Fibroblast of pulmonary artery (primary cell): ENCODE data around the gene TAB3.

Experiments used
- DNase-seq: peaks from one replicate; pipeline ENCODE4 v3.0.0-alpha.2; 2010; ENCODE audit warnings: low read depth
- H3K4me3 ChIP-seq: replicated peaks from 2 replicates; pipeline ENCODE4 v1.5.1; 2011; ENCODE audit warnings: low read depth, mild to moderate bottlenecking, control low read depth, low read length, moderate library complexity
- TF ChIP-seq, protein P1 (sequence below): IDR thresholded peaks from 2 replicates; pipeline ENCODE4 v1.5.1; 2011; ENCODE audit warnings: mild to moderate bottlenecking, control low read depth, low read length, inconsistent platforms; ENCODE audit errors: missing control alignments

Gene TAB3

DNA sequence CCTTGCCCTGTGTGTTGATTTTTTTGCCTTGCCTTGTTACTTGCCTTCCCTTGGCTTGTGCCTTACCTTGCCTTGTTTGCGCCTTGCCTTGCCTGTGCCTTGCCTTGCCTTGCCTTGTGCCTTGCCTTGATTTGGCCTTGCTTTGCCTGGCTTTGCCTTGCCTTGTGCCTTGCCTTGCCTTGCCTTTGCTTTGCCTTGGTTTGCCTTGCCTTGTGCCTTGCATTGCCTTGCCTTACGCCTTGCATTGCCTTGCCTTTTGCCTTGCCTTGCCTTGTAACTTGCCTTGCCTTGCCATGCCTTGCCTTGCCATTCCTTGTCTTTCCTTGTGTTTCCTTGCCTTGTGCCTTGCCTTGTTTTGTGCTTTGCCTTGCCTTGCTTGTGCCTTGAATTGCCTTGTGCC, 94.6 kb downstream of the TAB3 start:
- no peak for DNase-seq
- no peak overlapping the region for H3K4me3 ChIP-seq
- TF ChIP-seq, protein P1, sequence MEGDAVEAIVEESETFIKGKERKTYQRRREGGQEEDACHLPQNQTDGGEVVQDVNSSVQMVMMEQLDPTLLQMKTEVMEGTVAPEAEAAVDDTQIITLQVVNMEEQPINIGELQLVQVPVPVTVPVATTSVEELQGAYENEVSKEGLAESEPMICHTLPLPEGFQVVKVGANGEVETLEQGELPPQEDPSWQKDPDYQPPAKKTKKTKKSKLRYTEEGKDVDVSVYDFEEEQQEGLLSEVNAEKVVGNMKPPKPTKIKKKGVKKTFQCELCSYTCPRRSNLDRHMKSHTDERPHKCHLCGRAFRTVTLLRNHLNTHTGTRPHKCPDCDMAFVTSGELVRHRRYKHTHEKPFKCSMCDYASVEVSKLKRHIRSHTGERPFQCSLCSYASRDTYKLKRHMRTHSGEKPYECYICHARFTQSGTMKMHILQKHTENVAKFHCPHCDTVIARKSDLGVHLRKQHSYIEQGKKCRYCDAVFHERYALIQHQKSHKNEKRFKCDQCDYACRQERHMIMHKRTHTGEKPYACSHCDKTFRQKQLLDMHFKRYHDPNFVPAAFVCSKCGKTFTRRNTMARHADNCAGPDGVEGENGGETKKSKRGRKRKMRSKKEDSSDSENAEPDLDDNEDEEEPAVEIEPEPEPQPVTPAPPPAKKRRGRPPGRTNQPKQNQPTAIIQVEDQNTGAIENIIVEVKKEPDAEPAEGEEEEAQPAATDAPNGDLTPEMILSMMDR = no peak

GRCh38 chrX:30793767-30794103, 95.3 kb downstream of the TAB3 start:
- H3K4me3 ChIP-seq = no peak overlapping the region
- TF ChIP-seq, protein P1 = no peak
- no peak for DNase-seq

DNA sequence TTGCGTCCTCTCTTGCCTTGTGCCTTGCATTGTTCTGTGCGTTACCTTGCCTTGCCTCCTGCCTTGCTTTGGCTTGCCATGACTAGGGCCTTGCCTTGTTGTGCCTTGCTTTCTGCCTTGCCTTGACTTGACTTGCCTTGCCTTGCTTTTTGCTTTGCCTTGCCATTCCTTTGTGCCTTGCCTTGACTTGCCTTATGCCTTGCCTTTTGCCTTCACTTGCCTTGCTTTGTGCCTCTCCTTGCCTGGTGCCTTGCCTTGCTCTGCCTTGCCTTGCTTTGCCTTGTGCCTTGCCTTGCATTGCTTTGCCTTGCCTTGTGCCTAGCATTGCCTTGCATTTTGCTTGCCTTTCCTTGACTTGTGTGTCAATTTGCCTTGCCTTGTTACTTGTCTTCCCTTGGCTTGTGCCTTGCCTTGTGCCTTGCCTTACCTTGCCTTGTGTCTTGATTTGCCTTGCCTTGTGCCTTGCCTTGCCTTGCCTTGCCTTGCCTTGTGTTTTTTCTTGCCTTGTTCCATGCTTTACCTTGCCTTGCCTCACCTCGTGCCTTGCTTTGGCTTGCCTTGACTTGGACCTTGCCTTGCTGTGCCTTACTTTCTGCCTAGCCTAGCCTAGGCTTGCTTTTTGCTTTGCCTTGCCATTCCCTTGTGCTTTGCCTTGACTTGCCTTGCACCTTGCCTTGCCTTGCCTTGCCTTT, 95.8 kb downstream of the TAB3 start:
- no peak for DNase-seq
- TF ChIP-seq, protein P1 = no peak
- H3K4me3 ChIP-seq = no peak overlapping the region

DNA sequence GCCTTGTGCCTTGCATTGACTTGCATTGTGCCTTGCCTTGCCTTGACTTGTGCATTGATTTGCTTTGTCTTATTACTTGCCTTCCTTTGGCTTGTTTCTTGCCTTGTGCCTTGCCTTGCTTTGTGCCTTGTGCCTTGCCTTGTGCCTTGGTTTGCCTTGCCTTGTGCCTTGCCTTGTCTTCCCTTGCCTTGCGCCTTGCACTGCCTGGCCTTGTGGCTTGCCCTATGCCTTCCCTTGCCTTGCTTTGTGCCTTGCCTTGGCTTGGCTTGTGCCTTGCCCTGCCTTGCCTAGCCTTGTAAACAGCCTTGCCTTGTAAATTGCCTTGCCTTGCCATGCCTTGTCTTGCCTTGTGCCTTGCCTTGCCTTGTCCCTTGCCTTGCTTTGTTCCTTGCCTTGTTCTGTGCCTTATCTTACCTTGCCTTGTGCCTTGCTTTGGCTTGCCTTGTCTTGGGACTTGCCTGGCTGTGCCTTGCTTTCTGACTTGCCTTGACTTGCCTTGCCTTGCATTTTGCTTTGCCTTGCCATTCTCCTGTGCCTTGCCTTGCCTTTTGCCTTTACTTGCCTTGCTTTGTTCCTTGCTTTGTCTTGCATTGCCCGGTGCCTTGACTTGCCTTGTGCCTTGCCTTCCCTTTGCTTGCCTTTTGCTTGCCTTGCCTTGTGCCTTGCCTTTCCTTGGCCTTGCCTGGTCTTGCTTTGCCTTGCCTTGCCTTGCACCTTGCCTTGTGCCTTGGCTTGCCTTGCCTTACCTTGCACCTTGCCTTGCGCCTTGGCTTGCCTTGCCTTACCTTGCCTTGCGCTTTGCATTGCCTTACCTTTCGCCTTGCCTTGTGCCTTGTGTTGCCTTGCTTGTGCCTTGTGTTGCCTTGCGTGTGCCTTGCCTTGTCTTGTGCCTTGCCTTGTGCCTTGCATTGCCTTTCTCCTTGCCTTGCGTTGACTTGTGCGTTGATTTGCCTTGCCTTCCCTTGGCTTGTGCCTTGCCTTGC, 97.5 kb downstream of the TAB3 start:
- TF ChIP-seq, protein P1 = no peak
- H3K4me3 ChIP-seq = no peak overlapping the region
- no peak for DNase-seq

DNA sequence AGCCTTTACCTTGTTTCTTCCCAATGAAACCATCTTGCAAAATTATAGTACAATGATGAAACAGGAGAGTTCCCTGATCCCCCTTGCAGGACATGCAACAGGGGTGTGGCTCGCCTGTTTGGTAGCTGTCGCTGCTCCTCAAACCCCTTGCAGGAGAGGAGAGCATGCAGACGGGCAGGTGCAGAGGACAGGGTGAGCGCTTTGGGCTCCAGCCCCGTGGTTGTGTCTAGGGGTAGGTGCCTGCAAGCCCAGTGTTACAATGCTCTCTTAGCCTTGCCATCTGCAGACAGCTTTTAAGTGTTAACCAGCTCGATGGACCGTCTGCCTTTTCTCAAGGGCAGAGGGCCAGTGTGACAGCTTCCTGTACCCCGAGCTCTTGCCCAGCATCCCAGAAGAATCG, 102.0 kb downstream of the TAB3 start:
- no peak for DNase-seq
- no peak overlapping the region for H3K4me3 ChIP-seq
- TF ChIP-seq, protein P1 = no peak

GRCh38 chrX:30786374-30786773, 102.7 kb downstream of the TAB3 start:
- H3K4me3 ChIP-seq = no peak overlapping the region
- TF ChIP-seq, protein P1 = no peak
- no peak for DNase-seq
